ENCODE data around the gene POLDIP2.

The POLDIP2 gene

GRCh38 chr17:28365487-28365886, 8.2 kb upstream of the POLDIP2 start:
- Histone ChIP-seq H3F3A (ENCODE audit: insufficient read depth, low read length) (peaks cover 2% of the 10 kb centered on the region), H3K9me3 (replicated peaks; ENCODE audit: insufficient read depth, low read length) (no peaks in the 10 kb centered on the region), H3K4me3 (ENCODE audit: low read length) (no peak overlapping the region), H3K4me1 (ENCODE audit: low read length) (no peaks in the 10 kb centered on the region), H3K9ac (ENCODE audit: low read length) (no peak overlapping the region), H3K27ac (ENCODE audit: low read length) (no peak overlapping the region), H4K20me1 (ENCODE audit: insufficient read depth, low read length) (no peaks in the 10 kb centered on the region), H3K36me3 (replicated peaks; ENCODE audit: insufficient read depth, low read length) (no peaks in the 10 kb centered on the region; the same call in 1 of the 2 replicates), H3K9me2 (replicated peaks; ENCODE audit: insufficient read depth, low read length) (no peaks in the 10 kb centered on the region), H3K27me3 (replicated peaks; ENCODE audit: insufficient read depth, low read length) (no peaks in the 10 kb centered on the region), H3K79me2 (ENCODE audit: low read length) (0 out of 2 replicates have a peak, but pooled peaks cover 2% of the 10 kb centered on the region), H2AFZ (ENCODE audit: low read length) (no peak overlapping the region), H3K4me2 (ENCODE audit: low read depth, low read length) (no peak overlapping the region)
- TF ChIP-seq CTCF (IDR thresholded peaks at IDR 0.05; ENCODE audit: low read length) = no peak
- no peak for TF ChIP-seq EZH2phosphoT487 (IDR thresholded peaks at IDR 0.05; ENCODE audit: low read length)
- no peak for TF ChIP-seq EZH2 (optimal IDR thresholded peaks at IDR 0.05; ENCODE audit: low read depth, low read length)
- no peak for DNase-seq

- no peak for DNase-seq
- Histone ChIP-seq H3K79me2 (ENCODE audit: low read length) (0 out of 2 replicates have a peak, but pooled peaks cover 4% of the 10 kb centered on the region), H2AFZ (ENCODE audit: low read length) (no peak within 1 kb of the TSS), H3K4me3 (ENCODE audit: low read length) (no peak within 1 kb of the TSS), H3K36me3 (replicated peaks; ENCODE audit: insufficient read depth, low read length) (peaks cover 2% of the 10 kb centered on the region; the same call in 1 of the 2 replicates), H3F3A (ENCODE audit: insufficient read depth, low read length) (no peaks in the 10 kb centered on the region), H3K9me2 (replicated peaks; ENCODE audit: insufficient read depth, low read length) (no peaks in the 10 kb centered on the region), H3K4me2 (ENCODE audit: low read depth, low read length) (no peak within 1 kb of the TSS), H3K27me3 (replicated peaks; ENCODE audit: insufficient read depth, low read length) (no peaks in the 10 kb centered on the region), H3K9me3 (replicated peaks; ENCODE audit: insufficient read depth, low read length) (no peaks in the 10 kb centered on the region), H3K27ac (ENCODE audit: low read length) (no peak within 1 kb of the TSS), H3K9ac (ENCODE audit: low read length) (no peak within 1 kb of the TSS), H4K20me1 (ENCODE audit: insufficient read depth, low read length) (no peaks in the 10 kb centered on the region), H3K4me1 (ENCODE audit: low read length) (no peaks in the 10 kb centered on the region)
- no peak for TF ChIP-seq EZH2 (optimal IDR thresholded peaks at IDR 0.05; ENCODE audit: low read depth, low read length)
- TF ChIP-seq CTCF (IDR thresholded peaks at IDR 0.05; ENCODE audit: low read length) = no peak
- no peak for TF ChIP-seq EZH2phosphoT487 (IDR thresholded peaks at IDR 0.05; ENCODE audit: low read length)
Measured at GRCh38 chr17:28364665-28365363, 7.5 kb upstream of the POLDIP2 start, which contains the start of gene SEBOX. Gene SEBOX (minus strand): TSS chr17:28365199. CDS start chr17:28365151, 48 bp downstream.

- no peak for DNase-seq
- H3K27ac ChIP-seq (ENCODE audit: low read length) = no peak overlapping the region
- no peaks in the 10 kb centered on the region for H3K4me1 ChIP-seq (ENCODE audit: low read length)
- H3K9ac ChIP-seq (ENCODE audit: low read length) = no peak overlapping the region
- peaks cover 5% of the 10 kb centered on the region for H3K79me2 ChIP-seq (ENCODE audit: low read length)
- peaks cover 2% of the 10 kb centered on the region; the same call in 1 of the 2 replicates for H3K36me3 ChIP-seq (replicated peaks; ENCODE audit: insufficient read depth, low read length)
- no peaks in the 10 kb centered on the region for H3F3A ChIP-seq (ENCODE audit: insufficient read depth, low read length)
- no peaks in the 10 kb centered on the region for H4K20me1 ChIP-seq (ENCODE audit: insufficient read depth, low read length)
- no peaks in the 10 kb centered on the region for H3K9me2 ChIP-seq (replicated peaks; ENCODE audit: insufficient read depth, low read length)
- no peaks in the 10 kb centered on the region for H3K27me3 ChIP-seq (replicated peaks; ENCODE audit: insufficient read depth, low read length)
- H3K4me2 ChIP-seq (ENCODE audit: low read depth, low read length) = no peak overlapping the region
- H3K9me3 ChIP-seq (replicated peaks; ENCODE audit: insufficient read depth, low read length) = no peaks in the 10 kb centered on the region
- TF ChIP-seq EZH2 (optimal IDR thresholded peaks at IDR 0.05; ENCODE audit: low read depth, low read length) = no peak
- no peak for TF ChIP-seq CTCF (IDR thresholded peaks at IDR 0.05; ENCODE audit: low read length)
- TF ChIP-seq EZH2phosphoT487 (IDR thresholded peaks at IDR 0.05; ENCODE audit: low read length) = no peak
- H2AFZ ChIP-seq (ENCODE audit: low read length) = no peak overlapping the region
- H3K4me3 ChIP-seq (ENCODE audit: low read length) = no peak overlapping the region
Measured at GRCh38 chr17:28363776-28364650, 6.7 kb upstream of the POLDIP2 start.
